Measurements from ENCODE around the gene IPPK.

GRCh38 chr9:92590377-92590776, 79.6 kb downstream of the IPPK start:
- TF ChIP-seq POLR2AphosphoS5 (IDR thresholded peaks at IDR 0.05) (peak; percentile 81), POLR2A (IDR thresholded peaks at IDR 0.05) (no peak), CTCF (IDR thresholded peaks at IDR 0.05) (no peak)

Measured in gastroesophageal sphincter (tissue), 3 donors.